ENCODE measurements around the gene ENPP5. TPM values are rescaled to one million over a fixed set of nuclear protein-coding genes. Genes with fewer than 3 reads are reported as not detected.

ENPP5 gene
- total RNA-seq, 1 donor from 2014 or later: 0.26 TPM

- TF ChIP-seq, protein P1, sequence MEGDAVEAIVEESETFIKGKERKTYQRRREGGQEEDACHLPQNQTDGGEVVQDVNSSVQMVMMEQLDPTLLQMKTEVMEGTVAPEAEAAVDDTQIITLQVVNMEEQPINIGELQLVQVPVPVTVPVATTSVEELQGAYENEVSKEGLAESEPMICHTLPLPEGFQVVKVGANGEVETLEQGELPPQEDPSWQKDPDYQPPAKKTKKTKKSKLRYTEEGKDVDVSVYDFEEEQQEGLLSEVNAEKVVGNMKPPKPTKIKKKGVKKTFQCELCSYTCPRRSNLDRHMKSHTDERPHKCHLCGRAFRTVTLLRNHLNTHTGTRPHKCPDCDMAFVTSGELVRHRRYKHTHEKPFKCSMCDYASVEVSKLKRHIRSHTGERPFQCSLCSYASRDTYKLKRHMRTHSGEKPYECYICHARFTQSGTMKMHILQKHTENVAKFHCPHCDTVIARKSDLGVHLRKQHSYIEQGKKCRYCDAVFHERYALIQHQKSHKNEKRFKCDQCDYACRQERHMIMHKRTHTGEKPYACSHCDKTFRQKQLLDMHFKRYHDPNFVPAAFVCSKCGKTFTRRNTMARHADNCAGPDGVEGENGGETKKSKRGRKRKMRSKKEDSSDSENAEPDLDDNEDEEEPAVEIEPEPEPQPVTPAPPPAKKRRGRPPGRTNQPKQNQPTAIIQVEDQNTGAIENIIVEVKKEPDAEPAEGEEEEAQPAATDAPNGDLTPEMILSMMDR (IDR thresholded peaks at IDR 0.05; ENCODE audit: insufficient read depth, low read length, severe bottlenecking): no peak
- Histone ChIP-seq H3K27me3 (ENCODE audit: control insufficient read depth, insufficient read depth, low read length) (no peaks in the 10 kb centered on the region), H3K36me3 (ENCODE audit: control insufficient read depth, insufficient read depth, low read length) (no peaks in the 10 kb centered on the region), H3K4me3 (ENCODE audit: low read depth, low read length) (no peak overlapping the region)
- FAIRE-seq (no peak), DNase-seq (ENCODE audit: low read depth) (no peak)
These were observed 20.1 kb upstream of the ENPP5 start for GRCh38 chr6:46190889-46191288.

DNA sequence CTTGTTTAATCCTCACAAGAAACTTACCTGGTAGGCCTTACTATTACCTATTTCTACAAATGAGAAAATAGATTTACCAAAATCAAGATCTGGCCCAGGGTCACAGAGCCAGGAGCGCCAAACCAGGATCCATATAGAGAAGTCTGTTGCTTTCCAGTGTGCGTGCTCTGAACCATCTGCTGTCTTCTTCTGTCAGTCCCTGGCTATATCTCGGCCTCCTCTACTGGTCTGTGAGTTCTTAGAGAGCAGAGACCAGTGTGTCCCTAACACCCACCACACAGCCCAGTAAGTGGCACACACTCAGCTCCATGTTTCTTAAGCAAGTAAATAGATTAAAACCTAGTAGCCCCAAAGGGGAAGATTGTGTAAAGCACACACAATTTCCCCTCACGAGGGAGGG is 18.9 kb upstream of the ENPP5 start:
- DNase-seq (ENCODE audit: low read depth) (no peak), FAIRE-seq (no peak)
- Histone ChIP-seq H3K36me3 (ENCODE audit: control insufficient read depth, insufficient read depth, low read length) (no peaks in the 10 kb centered on the region), H3K27me3 (ENCODE audit: control insufficient read depth, insufficient read depth, low read length) (no peaks in the 10 kb centered on the region), H3K4me3 (ENCODE audit: low read depth, low read length) (no peak overlapping the region)
- TF ChIP-seq, protein P1 (IDR thresholded peaks at IDR 0.05; ENCODE audit: insufficient read depth, low read length, severe bottlenecking): no peak

DNA sequence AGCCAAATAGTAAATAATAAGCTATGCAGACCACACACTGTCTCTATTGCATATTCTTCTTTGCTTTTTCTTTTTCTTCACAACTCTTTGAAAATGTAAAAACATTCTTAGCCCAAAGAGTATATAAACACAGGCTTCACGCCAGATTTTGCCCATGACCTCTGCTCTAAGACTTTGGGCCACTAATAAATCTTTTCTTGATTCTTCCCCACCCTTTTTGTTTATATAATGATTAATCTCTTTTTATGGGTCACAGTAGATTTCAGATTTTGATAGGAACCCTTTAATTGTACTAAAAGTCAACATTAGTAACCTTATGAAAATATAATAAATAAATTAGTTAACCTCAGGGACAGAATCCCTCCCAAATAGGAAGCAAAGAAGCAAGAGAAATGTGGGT is 15.8 kb upstream of the ENPP5 start:
- DNase-seq (ENCODE audit: low read depth) (no peak), FAIRE-seq (no peak)
- H3K27me3 ChIP-seq (ENCODE audit: control insufficient read depth, insufficient read depth, low read length): no peaks in the 10 kb centered on the region
- H3K36me3 ChIP-seq (ENCODE audit: control insufficient read depth, insufficient read depth, low read length): no peaks in the 10 kb centered on the region
- no peak overlapping the region for H3K4me3 ChIP-seq (ENCODE audit: low read depth, low read length)
- TF ChIP-seq, protein P1 (IDR thresholded peaks at IDR 0.05; ENCODE audit: insufficient read depth, low read length, severe bottlenecking): no peak

DNA sequence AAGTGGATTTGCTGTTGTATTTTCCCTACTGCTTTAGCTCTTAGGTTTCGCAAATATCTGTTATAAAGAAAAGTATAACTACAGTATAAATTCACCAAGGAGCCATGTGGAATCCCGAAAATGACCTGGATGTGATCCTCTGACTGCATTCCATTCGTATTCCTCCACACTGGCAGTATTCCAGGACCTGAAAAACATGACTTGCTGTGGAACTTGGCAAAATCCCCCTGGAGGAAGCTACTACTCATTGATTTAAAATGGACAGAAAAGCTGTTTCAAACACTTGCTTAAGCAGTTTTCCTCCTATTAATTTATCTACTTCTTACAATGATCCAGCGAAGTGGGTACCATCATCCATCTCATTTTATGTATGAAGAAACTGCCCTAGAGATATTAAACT is 13.3 kb upstream of the ENPP5 start:
- H3K27me3 ChIP-seq (ENCODE audit: control insufficient read depth, insufficient read depth, low read length): no peaks in the 10 kb centered on the region
- DNase-seq (ENCODE audit: low read depth) (peak; percentile 73), FAIRE-seq (no peak)
- H3K36me3 ChIP-seq (ENCODE audit: control insufficient read depth, insufficient read depth, low read length): no peaks in the 10 kb centered on the region
- TF ChIP-seq, protein P1 (IDR thresholded peaks at IDR 0.05; ENCODE audit: insufficient read depth, low read length, severe bottlenecking): no peak
- no peak overlapping the region for H3K4me3 ChIP-seq (ENCODE audit: low read depth, low read length)

GRCh38 chr6:46175976-46176375 is 5.2 kb upstream of the ENPP5 start:
- H3K36me3 ChIP-seq (ENCODE audit: control insufficient read depth, insufficient read depth, low read length): no peaks in the 10 kb centered on the region
- DNase-seq (ENCODE audit: low read depth): peak; percentile 32
- FAIRE-seq: no peak
- TF ChIP-seq, protein P1 (IDR thresholded peaks at IDR 0.05; ENCODE audit: insufficient read depth, low read length, severe bottlenecking): no peak
- no peak overlapping the region for H3K4me3 ChIP-seq (ENCODE audit: low read depth, low read length)
- peaks cover 2% of the 10 kb centered on the region for H3K27me3 ChIP-seq (ENCODE audit: control insufficient read depth, insufficient read depth, low read length)

DNA sequence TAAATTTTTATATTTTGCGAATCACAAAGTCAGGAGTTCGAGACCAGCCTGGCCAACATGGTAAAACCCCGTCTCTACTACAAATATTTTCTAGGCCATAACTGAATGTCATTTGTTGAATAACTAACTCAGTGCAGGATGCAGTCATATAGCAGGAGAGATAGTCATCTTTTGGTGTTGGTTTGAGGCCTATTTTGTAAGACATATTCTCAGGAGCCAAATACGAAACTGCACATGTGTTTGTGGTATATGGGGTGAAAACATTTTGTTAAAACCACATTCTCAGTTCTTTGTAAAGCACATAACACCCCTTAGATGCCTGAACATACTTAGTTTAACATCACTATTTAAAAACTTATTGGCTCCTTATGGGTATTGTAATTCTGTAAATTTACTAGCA is 4.7 kb upstream of the ENPP5 start:
- H3K36me3 ChIP-seq (ENCODE audit: control insufficient read depth, insufficient read depth, low read length): no peaks in the 10 kb centered on the region
- no peak for FAIRE-seq
- no peak overlapping the region for H3K4me3 ChIP-seq (ENCODE audit: low read depth, low read length)
- no peak for DNase-seq (ENCODE audit: low read depth)
- TF ChIP-seq, protein P1 (IDR thresholded peaks at IDR 0.05; ENCODE audit: insufficient read depth, low read length, severe bottlenecking): no peak
- H3K27me3 ChIP-seq (ENCODE audit: control insufficient read depth, insufficient read depth, low read length): peaks cover 2% of the 10 kb centered on the region

Measured in bronchial epithelial cell (primary cell).